MCF 10A (cell line): ENCODE measurements around the gene ACOT7. TPM values are rescaled to one million over a fixed set of nuclear protein-coding genes. Genes with fewer than 3 reads are reported as not detected.

ENCODE experiments used
- BruUV-seq: library from RNA; stranded (reverse); fragments of 400-500 nt; replicated peaks from 2 replicates; lab custom pipeline; 2021; lab: Mats Ljungman, UMichigan
- CTCF ChIA-PET: fragments of 300-600 bp; sonication (Branson Sonifier 250); formaldehyde crosslinking; extraction: SDS; loops from one replicate; lab custom pipeline; 2021; ENCODE audit warnings: antibody characterized with exemption, inconsistent platforms; lab: Yijun Ruan, JAX
- POLR2A ChIA-PET: fragments of 300-600, 350-650 bp; sonication (Branson Sonifier 250); formaldehyde crosslinking; extraction: SDS; loops from one replicate; lab custom pipeline; 2020; ENCODE audit warnings: antibody characterized with exemption, inconsistent platforms; lab: Yijun Ruan, JAX
- DNase-seq: peaks from one replicate; pipeline ENCODE4 v3.0.0-alpha.2; 2018; ENCODE audit not compliant: unreplicated experiment
- H3K27ac Mint-ChIP-seq: one replicate; pipeline ENCODE4 v1.8.0; 2022; ENCODE audit warnings: mild to moderate bottlenecking, low read depth, mixed read lengths; ENCODE audit not compliant: unreplicated experiment
- H3K27me3 Mint-ChIP-seq: one replicate; pipeline ENCODE4 v1.8.0; 2022; ENCODE audit warnings: mixed read lengths; ENCODE audit not compliant: insufficient read depth, unreplicated experiment
- H3K36me3 Mint-ChIP-seq: one replicate; pipeline ENCODE4 v1.8.0; 2022; ENCODE audit warnings: mild to moderate bottlenecking, moderate library complexity, mixed read lengths; ENCODE audit not compliant: insufficient read depth, unreplicated experiment
- H3K4me1 Mint-ChIP-seq: one replicate; pipeline ENCODE4 v1.8.0; 2022; ENCODE audit warnings: mixed read lengths; ENCODE audit not compliant: insufficient read depth, unreplicated experiment
- H3K4me3 Mint-ChIP-seq: one replicate; pipeline ENCODE4 v1.8.0; 2022; ENCODE audit warnings: mild to moderate bottlenecking, moderate library complexity, mixed read lengths; ENCODE audit not compliant: unreplicated experiment
- H3K9me3 Mint-ChIP-seq: one replicate; pipeline ENCODE4 v1.8.0; 2022; ENCODE audit warnings: mixed read lengths; ENCODE audit not compliant: unreplicated experiment
- intact Hi-C: fragments of 100-400 bp; cut with micrococcal nuclease; formaldehyde crosslinking; loops from 2 replicates; pipeline ENCODE4 v1.14.1; 2022
- total RNA-seq: library from RNA; stranded (reverse); gene quantifications from 2 replicates; pipeline ENCODE4 v1.2.3, GENCODE V29; 2022
- TF ChIP-seq, protein P1 (sequence below): fragments of 200-600 bp; IDR thresholded peaks from one replicate; pipeline ENCODE4 v1.8.0; 2022; ENCODE audit warnings: antibody characterized with exemption, mild to moderate bottlenecking; ENCODE audit not compliant: unreplicated experiment

ACOT7 gene
- total RNA-seq, 1 experiment from 2014 or later: 117 TPM

GRCh38 chr1:6243993-6244392 is 149.6 kb downstream of the ACOT7 start, which contains the start of gene HES3:
Gene HES3, plus strand, starts transcription at chr1:6244179. Its CDS starts 187 bp downstream, at chr1:6244366.
- TF ChIP-seq, protein P1, sequence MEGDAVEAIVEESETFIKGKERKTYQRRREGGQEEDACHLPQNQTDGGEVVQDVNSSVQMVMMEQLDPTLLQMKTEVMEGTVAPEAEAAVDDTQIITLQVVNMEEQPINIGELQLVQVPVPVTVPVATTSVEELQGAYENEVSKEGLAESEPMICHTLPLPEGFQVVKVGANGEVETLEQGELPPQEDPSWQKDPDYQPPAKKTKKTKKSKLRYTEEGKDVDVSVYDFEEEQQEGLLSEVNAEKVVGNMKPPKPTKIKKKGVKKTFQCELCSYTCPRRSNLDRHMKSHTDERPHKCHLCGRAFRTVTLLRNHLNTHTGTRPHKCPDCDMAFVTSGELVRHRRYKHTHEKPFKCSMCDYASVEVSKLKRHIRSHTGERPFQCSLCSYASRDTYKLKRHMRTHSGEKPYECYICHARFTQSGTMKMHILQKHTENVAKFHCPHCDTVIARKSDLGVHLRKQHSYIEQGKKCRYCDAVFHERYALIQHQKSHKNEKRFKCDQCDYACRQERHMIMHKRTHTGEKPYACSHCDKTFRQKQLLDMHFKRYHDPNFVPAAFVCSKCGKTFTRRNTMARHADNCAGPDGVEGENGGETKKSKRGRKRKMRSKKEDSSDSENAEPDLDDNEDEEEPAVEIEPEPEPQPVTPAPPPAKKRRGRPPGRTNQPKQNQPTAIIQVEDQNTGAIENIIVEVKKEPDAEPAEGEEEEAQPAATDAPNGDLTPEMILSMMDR: no peak
- peaks cover 30% of the 10 kb centered on the region for H3K27me3 Mint-ChIP-seq
- ChIA-PET POLR2A (no interaction called here), CTCF (interaction anchor here (0.6 to 6.6 kb wide), 9 partner anchors 24 to 200 kb away, joined by 3 to 88 read pairs (median 5); no protein-coding TSS in a partner anchor)
- H3K4me3 Mint-ChIP-seq: no peak within 1 kb of the TSS
- BruUV-seq: no TSS peak
- intact Hi-C loops: no loop called here
- no peaks in the 10 kb centered on the region for H3K36me3 Mint-ChIP-seq
- DNase-seq: no peak
- no peaks in the 10 kb centered on the region for H3K9me3 Mint-ChIP-seq
- H3K27ac Mint-ChIP-seq: no peak within 1 kb of the TSS
- peaks cover 5% of the 10 kb centered on the region for H3K4me1 Mint-ChIP-seq

DNA sequence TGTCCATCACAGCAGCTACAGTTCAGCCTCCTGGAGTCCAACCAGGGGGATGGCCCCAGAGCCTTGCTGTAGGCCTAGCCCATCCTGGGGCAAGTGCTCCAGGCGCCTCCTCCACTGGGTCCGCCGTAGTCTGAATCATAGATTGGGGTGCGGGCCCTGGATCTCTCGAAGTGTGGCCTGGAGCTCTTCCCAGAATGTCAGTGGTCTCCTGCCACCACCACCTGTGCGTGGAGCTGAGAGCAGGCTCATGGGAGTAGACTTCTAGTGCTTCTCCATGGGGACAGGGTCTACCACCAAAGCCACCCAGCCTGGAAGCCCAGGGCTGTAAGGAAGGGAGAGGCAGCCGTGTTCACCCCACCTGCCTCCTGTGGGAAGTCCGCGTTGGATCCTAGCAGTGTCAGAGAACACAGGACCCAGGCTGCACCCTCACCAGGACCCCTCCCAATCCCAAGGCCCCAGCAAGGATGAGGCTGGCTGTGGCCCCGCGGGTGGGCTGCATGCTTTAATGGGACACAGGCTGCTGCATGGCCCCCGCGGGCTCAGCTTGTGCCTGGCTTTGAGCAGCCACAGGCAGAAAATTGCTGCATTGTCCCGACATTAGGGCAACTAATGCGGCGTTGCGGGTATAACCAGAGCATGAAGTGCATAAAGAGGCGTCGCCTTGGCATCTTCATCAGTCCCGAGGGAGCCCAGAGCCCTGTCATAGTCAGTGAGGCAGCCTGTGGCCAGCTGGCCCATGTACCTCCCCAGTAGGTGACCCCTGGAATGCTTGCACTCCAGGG is 150.3 kb downstream of the ACOT7 start:
- H3K27ac Mint-ChIP-seq: no peak overlapping the region
- H3K9me3 Mint-ChIP-seq: no peaks in the 10 kb centered on the region
- no peak for DNase-seq
- no peaks in the 10 kb centered on the region for H3K36me3 Mint-ChIP-seq
- TF ChIP-seq, protein P1: no peak
- no TSS peak for BruUV-seq
- ChIA-PET CTCF (interaction anchor here (0.6 to 2.1 kb wide), 8 partner anchors 50 to 190 kb away, joined by 3 to 8 read pairs (median 4); no protein-coding TSS in a partner anchor), POLR2A (no interaction called here)
- H3K4me1 Mint-ChIP-seq: peaks cover 5% of the 10 kb centered on the region
- intact Hi-C loops: no loop called here
- no peak overlapping the region for H3K4me3 Mint-ChIP-seq
- peaks cover 30% of the 10 kb centered on the region for H3K27me3 Mint-ChIP-seq

DNA sequence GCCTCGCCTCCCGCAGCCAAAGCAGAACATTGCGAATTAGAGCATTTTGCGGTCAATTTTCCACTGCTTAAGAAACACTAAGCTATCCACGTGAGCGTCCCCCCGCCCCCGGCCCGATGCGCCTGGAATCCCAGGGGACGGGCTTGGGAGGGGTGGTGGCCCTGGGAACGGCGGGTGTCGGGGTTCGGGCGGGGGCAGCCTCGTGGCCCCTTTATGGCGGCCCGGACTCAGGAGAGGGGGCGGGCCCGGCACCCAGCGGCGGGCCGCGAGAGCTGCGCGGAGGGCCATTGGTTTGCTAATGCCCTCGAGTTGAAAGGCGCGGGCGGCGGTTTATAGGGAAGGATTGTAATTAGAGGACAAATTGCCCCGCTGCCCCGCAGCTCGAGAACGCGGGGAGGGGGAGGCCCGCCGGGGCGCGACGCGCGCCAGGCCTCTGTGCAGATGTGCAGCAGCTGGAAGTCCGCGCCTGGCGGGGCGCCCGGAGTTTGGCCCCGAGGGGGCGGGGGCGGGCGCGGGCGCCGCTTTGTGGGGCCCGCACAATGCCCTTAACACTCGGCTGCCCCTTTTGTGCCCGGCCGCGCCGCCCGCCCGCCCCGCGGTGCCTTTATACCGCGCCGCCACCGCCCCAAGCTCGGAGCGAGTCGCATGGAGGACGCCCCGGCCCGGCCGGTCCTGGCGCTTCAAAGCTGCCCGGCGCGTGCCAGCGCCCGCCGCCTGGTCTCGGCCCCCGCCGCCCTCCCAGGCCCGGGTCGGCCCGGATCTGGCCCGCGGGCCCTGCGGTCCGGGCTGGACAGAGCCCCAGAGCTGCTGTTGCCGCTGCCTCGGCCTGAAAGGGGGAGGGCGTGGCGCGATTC is 151.5 kb downstream of the ACOT7 start:
- Mint-ChIP-seq H3K4me1 (peaks cover 5% of the 10 kb centered on the region), H3K36me3 (no peaks in the 10 kb centered on the region), H3K9me3 (no peaks in the 10 kb centered on the region), H3K27me3 (peaks cover 30% of the 10 kb centered on the region), H3K4me3 (no peak overlapping the region), H3K27ac (no peak overlapping the region)
- no peak for DNase-seq
- TF ChIP-seq, protein P1: no peak
- POLR2A ChIA-PET: interaction anchor here (0.6 kb wide), 1 partner anchor 127 kb away, joined by 3 read pairs; no protein-coding TSS in a partner anchor
- BruUV-seq: no TSS peak
- CTCF ChIA-PET: interaction anchor here (0.6 to 2.1 kb wide), 8 partner anchors 16 to 189 kb away, joined by 3 to 8 read pairs (median 4); no protein-coding TSS in a partner anchor
- intact Hi-C loops: no loop called here
